CD4-positive, alpha-beta T cell treated with Interleukin-21 for 1 hour (primary cell): Measurements from ENCODE around the gene TNNC1.

ENCODE experiments used
- DNase-seq: peaks from one replicate; pipeline ENCODE4 v3.0.0-alpha.2; 2020

Gene TNNC1

DNA sequence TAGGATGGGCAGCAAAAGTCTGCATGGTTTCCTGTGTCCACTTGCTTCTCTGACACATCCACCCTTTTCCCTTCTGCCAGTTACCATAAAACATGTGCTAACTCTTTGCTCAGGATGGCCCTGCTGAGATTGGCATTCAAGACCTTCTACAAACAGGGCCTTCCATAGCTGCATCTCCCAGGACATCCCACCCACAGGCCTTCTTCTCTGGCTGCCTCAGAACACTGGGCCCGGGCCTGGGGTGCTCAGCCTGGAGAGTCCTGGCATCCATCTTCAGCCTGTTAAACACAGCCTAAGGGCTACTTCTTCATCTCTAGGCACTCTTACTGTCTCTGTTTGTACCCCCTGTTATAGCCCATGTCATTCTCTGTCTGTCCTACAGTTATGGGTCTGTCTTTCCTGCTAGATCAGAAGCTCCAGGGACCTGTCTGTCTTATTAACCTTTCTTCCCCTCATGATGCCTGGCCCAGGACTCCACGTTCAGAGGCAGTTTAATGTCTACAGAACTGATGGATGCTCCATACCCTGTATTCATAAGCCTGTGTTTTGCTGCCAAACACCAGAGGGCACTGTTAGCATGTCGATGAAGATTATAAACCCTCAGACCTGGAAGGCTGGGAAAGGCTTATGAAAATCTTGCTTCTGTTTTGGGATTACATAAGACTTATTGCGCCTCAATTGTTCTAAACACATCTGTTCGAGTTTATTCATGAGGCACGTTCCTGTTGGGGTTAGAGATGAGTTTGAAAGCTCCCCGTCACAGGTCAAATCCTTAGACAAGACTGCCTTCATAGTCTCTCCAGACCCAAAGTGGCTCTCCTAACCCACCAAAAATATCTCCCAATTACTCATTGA, 25.5 kb downstream of the TNNC1 start:
- peak; percentile 57 for DNase-seq

DNA sequence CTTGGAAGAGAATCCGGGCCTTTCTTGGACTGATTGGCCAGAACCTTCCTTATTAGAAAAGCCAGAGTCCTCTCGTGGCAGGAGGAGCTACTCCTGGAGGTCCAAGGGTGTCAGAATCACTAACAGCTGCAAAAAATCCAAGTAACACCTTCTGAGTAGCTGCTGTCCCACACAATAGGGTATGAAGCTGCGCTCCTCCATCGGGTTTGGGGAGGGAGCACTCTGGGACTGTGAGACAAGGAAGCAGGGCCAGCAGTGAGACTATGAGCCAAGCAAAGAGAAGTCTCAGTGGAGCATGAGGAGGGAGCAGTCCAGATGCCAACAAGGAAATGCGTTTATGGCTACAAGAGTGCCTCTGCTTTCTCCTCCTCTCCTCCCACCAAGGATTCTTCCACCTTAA, 30.7 kb downstream of the TNNC1 start:
- no peak for DNase-seq

DNA sequence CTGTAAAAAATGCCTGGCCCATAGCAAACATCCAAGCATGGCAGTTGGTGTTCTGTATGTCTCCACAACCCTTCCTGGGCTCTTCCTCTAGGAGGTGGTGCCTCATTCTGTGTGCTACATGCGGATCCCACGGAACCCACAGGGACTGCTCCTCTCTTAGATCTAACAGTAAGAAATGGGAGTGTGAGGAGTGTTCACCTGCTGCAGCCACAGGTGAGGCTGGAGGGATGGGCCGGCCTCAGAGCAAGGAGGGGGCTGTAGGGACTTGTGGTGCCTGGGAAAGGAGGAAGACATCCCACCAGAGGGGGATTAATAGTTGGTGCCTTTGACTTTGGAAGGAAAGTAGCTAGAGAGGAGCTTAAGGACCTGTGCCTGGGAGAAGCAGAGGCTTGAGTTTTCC, 31.2 kb downstream of the TNNC1 start:
- DNase-seq, result no peak

DNA sequence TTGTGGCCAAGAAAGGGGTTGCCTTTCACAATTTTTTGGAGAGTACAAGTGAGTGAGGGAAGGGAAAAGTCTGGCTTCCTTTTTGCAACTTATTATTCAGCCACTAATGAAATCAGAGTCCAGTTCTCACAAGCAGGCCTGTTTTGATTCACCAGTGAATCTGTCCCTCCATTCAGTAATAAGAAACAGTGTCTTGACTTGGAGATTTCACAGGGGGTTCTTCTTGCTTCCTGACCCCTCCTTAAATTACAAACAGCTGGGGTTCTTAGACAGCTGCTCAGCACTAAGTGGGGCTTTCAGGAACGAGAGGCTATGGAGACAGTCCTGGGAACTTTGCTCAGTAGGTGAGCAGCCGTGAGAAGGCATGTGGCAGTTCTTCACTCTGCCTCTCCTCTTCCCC, 33.5 kb downstream of the TNNC1 start:
- DNase-seq, result no peak

DNA sequence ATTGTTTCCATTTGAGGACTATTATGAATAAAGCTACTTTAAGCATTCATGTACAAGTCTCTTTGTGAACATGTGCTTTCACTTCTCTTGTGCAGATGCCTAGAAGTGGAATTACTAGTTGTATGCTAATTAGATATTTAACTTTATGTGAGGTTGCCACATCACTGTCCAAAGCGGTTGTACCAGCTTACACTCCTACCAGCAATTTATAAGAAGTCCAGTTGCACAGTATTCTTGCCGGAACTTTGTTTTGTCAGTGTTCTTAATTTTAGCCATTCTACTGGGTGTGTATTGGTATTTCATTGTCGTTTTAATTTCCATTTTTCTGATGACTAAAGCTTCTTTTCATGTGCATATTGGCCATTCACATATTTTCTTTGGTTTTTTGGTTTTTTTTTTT, 38.0 kb downstream of the TNNC1 start:
- DNase-seq, result no peak

DNA sequence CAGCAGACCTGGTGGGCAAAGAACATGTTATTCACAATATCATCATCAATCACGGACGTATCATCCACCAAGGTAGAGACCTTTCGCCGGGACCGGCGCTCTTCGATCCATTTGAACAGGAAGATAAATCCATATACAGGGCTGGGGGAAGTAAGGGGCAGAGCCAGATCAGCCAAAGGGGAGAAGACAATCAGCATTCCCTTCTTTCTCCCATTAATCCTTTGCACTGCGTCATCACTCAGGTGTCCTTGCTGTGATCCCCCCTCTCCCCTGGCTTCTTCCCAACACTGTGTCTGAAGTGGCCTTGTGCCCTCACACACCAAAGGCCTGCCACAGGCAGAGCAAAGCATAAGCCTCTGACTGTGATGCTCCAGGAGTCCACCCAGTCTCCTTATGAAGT, 45.4 kb downstream of the TNNC1 start:
- DNase-seq, result no peak

DNA sequence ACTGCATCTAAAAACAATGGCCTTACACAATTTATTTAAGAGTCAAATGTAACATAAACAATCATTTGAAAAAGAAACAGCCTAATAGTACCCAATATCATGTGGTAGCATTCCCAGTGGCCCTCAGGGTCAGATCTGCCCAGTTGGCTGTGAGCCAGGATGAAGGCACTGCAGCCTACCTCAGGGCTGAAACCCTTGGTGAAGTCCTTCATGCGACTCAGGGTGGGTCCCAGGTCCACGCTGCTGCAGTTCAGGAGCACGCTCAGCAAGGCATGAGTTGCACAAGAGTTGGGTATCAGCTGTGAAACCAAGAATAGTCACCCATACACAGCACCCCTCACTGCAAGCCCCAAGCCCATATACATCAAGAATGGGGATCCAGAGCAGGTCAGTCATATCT, 46.1 kb downstream of the TNNC1 start:
- DNase-seq, result no peak

DNA sequence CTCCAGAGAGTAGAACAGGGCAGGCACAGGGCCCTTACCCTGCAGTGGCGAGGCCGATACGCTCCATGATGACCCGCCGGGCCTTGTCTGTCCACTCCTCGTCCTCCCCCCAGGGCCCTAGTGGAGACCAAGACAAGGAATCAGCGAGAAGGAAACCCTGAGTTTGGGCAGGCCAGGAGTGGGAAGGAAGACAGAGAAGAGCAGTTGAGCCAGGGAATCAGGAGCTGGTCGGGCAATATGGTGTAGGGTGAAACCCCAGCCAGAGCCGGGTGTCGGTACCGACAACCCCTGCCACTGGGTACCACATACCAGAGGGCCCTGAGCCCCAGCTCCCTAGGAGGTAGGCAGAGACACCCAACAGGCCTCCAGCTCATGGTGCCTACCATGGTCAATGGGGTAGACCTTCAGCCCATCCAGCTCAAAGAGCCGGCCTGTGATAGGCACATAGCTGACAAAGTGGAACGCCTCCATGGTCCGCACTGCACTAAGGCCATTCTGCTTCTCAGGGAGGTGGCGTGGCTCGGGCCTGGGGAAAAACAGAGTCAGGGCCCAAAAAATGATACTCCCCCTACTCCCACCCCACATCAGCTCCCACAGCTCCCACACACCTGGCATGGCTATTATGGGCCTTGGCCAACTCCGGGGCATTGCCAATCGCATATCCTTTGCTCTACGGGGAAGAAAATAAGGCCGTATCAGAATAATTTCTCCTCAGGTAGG, 46.9 kb downstream of the TNNC1 start:
- no peak for DNase-seq

DNA sequence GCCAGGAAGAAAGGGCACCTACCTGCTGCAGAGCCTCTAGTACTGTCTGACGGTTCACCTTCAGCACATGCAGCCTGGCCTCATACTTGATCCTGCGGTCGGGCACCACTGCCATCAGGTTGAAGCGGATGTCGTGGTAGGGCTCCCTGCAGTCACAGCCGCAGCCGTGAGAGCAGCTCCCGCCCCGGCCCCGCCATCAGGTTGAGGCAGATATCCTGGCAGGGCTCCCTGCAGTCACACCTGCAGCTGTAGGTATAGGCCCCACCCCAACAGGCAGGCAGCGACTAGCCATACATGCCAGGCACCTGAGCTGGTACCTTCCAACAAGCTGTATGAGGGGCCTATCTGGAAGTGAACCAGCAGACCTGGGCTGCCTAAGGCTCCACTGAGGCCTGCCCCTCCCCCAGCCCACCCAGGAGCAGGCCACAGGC, 47.6 kb downstream of the TNNC1 start:
- no peak for DNase-seq

DNA sequence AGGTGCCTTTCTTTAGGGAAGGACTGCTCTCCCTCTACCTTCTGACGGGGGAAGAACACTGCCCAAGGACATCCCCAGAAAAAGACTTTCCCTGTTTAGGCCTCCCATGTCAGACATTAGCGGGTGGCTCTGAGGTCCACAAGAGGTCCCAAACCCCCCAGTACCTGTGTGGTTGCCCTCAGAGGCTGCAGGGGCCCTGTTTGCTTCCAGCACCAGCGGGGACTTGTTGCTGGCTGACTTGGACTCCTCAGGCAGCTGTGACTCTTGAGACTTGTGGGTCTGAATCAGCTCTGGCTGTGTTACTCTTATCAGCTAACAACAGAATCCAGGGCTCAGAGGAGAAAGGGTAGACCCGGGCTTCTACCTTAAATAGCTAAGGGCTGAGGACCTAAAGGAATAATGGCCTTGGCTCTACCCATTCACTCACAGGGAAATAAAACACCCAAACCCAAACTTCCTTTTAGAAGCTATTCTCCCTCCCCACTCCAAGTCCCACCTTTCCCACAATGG, 48.2 kb downstream of the TNNC1 start:
- DNase-seq, result no peak

DNA sequence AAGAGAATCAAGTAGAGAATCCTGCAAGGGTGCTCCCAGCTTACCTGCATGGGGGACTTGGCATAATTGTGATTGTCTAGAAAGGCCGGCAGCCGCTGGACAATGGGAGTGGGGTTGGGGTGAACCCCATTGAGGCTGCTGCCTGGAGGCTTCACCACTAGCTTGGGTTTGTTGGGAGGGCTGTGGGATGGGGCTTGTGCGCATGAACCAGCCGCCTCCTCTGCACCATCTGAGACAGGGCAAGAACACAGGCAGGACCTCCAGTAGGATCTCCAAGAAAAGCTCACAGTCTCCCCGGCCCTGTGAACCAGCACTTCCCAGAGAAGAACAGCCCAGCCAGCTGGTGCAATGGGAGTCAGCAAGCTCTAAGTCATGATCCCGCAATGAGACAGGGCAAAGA, 48.8 kb downstream of the TNNC1 start:
- DNase-seq, result no peak

DNA sequence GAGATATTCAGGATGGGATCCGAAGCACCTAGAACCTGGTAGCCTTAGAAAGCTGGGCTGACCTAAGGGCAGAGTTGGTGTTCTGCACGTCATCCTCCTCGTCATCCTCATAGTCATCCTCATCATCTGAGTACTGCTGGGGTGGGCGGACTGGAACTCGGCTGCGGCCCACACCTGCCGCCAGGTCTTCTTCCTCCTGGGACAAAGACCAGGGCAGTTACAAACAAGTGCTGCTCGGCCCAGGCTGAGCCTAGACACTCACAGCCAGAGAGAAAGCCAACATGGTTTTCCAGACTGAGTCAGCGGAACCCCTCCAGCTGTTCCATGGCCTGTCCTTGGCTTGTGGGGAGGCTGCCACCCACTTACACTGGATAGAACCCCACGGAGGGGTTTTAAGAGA, 49.5 kb downstream of the TNNC1 start:
- DNase-seq, result no peak

DNA sequence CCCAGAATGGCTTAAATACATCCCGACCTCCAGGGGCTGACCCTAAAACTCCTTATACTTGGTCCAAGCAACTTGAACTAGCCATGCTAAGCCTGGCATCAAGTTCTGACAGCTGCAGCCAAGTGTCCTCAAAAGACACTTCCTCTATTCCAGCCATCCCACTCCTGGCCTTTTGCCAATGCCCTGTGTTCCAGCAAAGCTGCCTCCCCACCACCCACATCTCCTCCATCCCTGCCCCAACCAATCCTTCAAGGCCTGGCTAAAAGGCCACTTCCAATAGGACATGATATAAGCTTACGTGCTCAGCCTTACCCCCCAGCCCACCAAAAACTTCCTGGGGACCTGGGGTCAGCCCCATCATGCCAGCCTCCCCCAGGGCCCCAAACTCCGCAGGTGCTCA, 49.9 kb downstream of the TNNC1 start:
- DNase-seq, result no peak

DNA sequence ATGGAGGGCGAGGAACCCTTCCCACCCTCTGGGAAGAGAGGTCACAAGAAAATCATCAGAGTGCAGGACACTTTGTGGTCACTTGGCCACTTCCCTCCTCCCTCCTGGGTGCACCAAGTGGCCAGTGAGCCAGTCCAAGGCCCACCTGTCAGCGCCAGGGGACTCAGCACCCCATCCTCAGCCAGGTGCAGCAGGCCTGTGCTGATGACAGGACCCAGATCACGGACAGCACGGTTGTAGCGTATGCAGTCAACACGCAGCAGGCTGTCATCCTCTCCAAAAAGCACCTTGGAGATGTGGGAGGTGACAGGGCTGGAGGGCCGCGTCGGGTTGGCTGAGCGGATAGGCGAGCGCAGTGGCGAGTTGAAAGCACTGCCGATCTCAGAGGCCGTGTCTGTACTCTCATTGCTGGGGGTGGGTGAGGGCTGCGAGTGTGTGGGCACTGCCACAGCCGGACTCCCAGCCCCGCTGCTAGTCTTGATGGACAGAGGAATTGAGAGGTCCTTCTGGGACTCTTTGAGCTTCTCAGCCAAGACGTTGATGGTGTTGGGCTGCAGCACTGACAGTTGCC, 50.5 kb downstream of the TNNC1 start:
- DNase-seq, result no peak

DNA sequence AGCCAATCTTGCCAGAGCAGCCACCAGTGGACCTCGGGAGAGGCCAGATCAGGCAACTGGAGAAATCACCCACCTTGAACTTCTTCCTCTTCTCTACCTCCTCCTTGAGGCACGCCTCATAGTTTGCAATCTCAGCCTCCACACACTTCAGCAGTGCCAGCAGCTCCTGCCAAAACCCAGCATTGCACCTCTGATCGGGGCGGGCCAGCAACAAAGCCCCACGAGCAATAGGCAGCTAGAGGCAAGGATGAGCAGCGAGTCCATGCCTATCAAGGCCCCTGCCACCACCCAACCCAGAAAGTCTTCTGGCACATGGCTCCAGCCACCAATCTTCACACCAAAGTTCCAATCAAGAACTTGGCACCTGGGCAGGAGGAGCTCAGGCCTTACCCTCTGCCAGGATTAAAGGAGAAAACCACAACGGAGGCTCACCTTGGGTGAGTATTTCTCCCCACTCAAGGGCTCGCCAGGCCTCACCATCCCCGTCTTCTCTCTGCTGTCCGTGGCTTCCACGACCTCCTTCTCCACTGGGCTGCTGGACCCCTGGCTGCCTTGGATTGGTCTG, 51.1 kb downstream of the TNNC1 start:
- no peak for DNase-seq

DNA sequence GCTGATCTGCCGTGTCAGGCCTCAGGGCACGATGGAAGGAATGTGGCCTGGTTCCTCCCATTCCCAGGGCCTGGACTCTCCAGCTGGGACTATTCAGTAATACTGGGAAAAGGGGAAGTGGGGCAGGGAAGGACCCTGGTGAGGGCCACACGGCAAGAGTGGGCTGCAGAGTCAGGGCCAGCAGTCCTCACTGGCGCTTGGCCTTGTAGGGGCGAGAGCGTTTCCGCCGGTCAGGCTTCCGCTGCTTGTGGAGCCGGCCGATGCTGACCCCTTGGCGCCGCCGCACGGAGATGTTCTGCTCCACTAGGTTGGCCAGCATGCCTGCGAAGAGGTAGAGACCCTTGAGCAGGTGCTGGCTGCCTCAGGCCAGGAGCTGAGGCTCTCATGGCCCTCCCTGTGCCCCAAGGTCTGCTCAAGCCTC, 51.7 kb downstream of the TNNC1 start:
- DNase-seq, result no peak

DNA sequence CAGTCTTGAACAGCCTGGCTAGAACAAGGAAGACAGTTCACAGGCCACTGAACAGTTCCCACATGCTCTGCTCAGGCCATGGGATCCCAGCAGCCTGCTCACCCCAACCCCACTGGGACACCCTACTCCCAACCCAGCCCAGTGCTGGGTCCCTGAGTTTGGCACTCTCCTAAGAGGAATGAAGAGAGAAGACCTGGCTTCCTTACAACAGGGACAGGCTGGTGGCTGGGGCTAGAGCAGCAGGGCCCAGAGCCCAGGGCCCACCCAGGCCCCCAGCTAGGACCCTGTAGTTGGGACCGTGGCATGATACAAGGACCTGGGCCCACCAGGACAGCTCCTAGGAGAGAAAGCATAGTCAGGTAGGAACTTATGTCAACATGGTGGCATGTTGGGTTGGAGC, 52.3 kb downstream of the TNNC1 start:
- DNase-seq, result no peak
